RWPE2 (cell line): ENCODE data around the gene GTPBP10.

ENCODE experiments used
- ATAC-seq: fragments of 200-7000 bp; cut with Tn5 transposase; 3 replicates; pipeline ENCODE4 v1.9.1; 2021; ENCODE audit warnings: low read depth
- DNase-seq: peaks from one replicate; pipeline ENCODE4 v3.0.0-alpha.2; 2020; ENCODE audit warnings: low spot score
- H3K27ac ChIP-seq: fragments of 450-650 bp; 2 replicates; pipeline ENCODE4 v1.5.1; 2017; ENCODE audit warnings: mild to moderate bottlenecking; ENCODE audit not compliant: poor library complexity, severe bottlenecking
- H3K27me3 ChIP-seq: fragments of 250-450 bp; sonication (Bioruptor Pico); 2 replicates; pipeline ENCODE4 v1.5.1; 2021; ENCODE audit warnings: mild to moderate bottlenecking, moderate library complexity; ENCODE audit not compliant: insufficient read depth, poor library complexity, severe bottlenecking
- H3K36me3 ChIP-seq: fragments of 250-450 bp; sonication (Bioruptor Pico); 2 replicates; pipeline ENCODE4 v1.5.1; 2020; ENCODE audit warnings: low read depth, mild to moderate bottlenecking, moderate library complexity
- H3K4me1 ChIP-seq: fragments of 250-450 bp; sonication (Bioruptor Pico); 2 replicates; pipeline ENCODE4 v1.5.1; 2021; ENCODE audit warnings: mild to moderate bottlenecking, moderate library complexity; ENCODE audit not compliant: insufficient read depth, poor library complexity, severe bottlenecking
- H3K4me3 ChIP-seq: fragments of 250-450 bp; sonication (Bioruptor Pico); 2 replicates; pipeline ENCODE4 v1.5.1; 2021; ENCODE audit warnings: mild to moderate bottlenecking, moderate library complexity; ENCODE audit not compliant: severe bottlenecking
- H3K9me3 ChIP-seq: fragments of 250-450 bp; sonication (Bioruptor Pico); 2 replicates; pipeline ENCODE4 v1.5.1; 2021; ENCODE audit warnings: mild to moderate bottlenecking, moderate library complexity; ENCODE audit not compliant: severe bottlenecking
- CTCF ChIP-seq: fragments of 450-650 bp; IDR thresholded peaks from one replicate; pipeline ENCODE4 v1.5.1; 2017; ENCODE audit warnings: mild to moderate bottlenecking, moderate library complexity; ENCODE audit not compliant: poor library complexity, severe bottlenecking

GTPBP10 gene

GRCh38 chr7:90403174-90404113 lies 56.9 kb downstream of the GTPBP10 start, which contains the start of gene CLDN12:
Gene CLDN12, plus strand, starts transcription at chr7:90403461. Its CDS starts 9,216 bp downstream, at chr7:90412677.
- Histone ChIP-seq H3K4me3 (peak within 1 kb of the TSS; percentile 45), H3K27ac (peak within 1 kb of the TSS; percentile 86), H3K9me3 (peaks cover 2% of the 10 kb centered on the region), H3K4me1 (peaks cover 9% of the 10 kb centered on the region), H3K36me3 (peaks cover 36% of the 10 kb centered on the region), H3K27me3 (no peaks in the 10 kb centered on the region)
- TF ChIP-seq CTCF = no peak
- DNase-seq (peak; percentile 89), ATAC-seq (peak; percentile 99)

GRCh38 chr7:90404777-90405176 lies 58.3 kb downstream of the GTPBP10 start:
- peaks cover 49% of the 10 kb centered on the region for H3K36me3 ChIP-seq
- H3K27ac ChIP-seq = peak overlapping the region; percentile 86
- TF ChIP-seq CTCF = no peak
- DNase-seq (no peak), ATAC-seq (no peak)
- H3K27me3 ChIP-seq = no peaks in the 10 kb centered on the region
- H3K4me1 ChIP-seq = peaks cover 9% of the 10 kb centered on the region
- H3K9me3 ChIP-seq = no peaks in the 10 kb centered on the region
- H3K4me3 ChIP-seq = no peak overlapping the region

- H3K27ac ChIP-seq = no peak overlapping the region
- ATAC-seq = no peak
Measured at GRCh38 chr7:90407484-90407821, 60.9 kb downstream of the GTPBP10 start.

DNA sequence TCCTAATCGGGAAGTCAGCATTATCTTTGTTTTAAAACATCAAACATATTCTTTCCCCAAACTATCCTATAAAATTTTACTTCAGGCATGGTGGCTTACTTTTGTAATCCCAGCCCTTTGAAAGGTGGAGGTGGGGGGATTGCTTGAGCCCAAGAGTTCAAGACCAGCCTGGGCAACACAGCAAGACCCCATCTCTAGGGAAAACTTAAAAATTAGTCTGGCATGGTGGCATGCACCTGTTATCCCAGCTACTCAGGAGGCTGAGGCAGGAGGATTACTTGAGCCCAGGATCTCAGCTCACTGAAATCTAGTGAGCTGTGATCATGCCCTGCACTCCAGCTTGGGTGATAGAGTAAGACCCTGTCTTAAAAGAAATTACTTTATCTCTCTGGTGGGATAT lies 61.6 kb downstream of the GTPBP10 start:
- H3K4me3 ChIP-seq = no peak overlapping the region

More at GRCh38 chr7:90407484-90407821, 60.9 kb downstream of the GTPBP10 start:
- peaks cover 20% of the 10 kb centered on the region for H3K4me1 ChIP-seq
- H3K27me3 ChIP-seq = no peaks in the 10 kb centered on the region
- no peak overlapping the region for H3K4me3 ChIP-seq
- H3K36me3 ChIP-seq = peaks cover 71% of the 10 kb centered on the region
- H3K9me3 ChIP-seq = no peaks in the 10 kb centered on the region
- DNase-seq = no peak
- TF ChIP-seq CTCF = no peak

More for the DNA sequence above, 61.6 kb downstream of the GTPBP10 start:
- H3K9me3 ChIP-seq = no peaks in the 10 kb centered on the region
- DNase-seq = no peak
- no peaks in the 10 kb centered on the region for H3K27me3 ChIP-seq
- TF ChIP-seq CTCF = no peak
- H3K36me3 ChIP-seq = peaks cover 77% of the 10 kb centered on the region
- no peak overlapping the region for H3K27ac ChIP-seq
- H3K4me1 ChIP-seq = peaks cover 20% of the 10 kb centered on the region
- no peak for ATAC-seq
